Mesothelial cell of epicardium (in vitro differentiated cells): ENCODE measurements around the gene MARCHF2. TPM values are rescaled to one million over a fixed set of nuclear protein-coding genes. Genes with fewer than 3 reads are reported as not detected.

ENCODE experiments used
- DNase-seq, 2 experiments: peaks; one replicate each; pipeline ENCODE4 v3.0.0; 2021; ENCODE audit warnings: low spot score in 2 of 2; ENCODE audit not compliant: unreplicated experiment in 2 of 2
- H3K27ac Mint-ChIP-seq: 2 replicates; pipeline ENCODE4 v1.8.0; 2021; ENCODE audit warnings: mixed read lengths
- H3K27me3 Mint-ChIP-seq: 2 replicates; pipeline ENCODE4 v1.8.0; 2021; ENCODE audit warnings: low read depth, mixed read lengths
- H3K36me3 Mint-ChIP-seq: 2 replicates; pipeline ENCODE4 v1.8.0; 2021; ENCODE audit warnings: mixed read lengths
- H3K4me1 Mint-ChIP-seq: 2 replicates; pipeline ENCODE4 v1.8.0; 2021; ENCODE audit warnings: mixed read lengths
- H3K4me3 Mint-ChIP-seq: 2 replicates; pipeline ENCODE4 v1.8.0; 2021; ENCODE audit warnings: mild to moderate bottlenecking, moderate library complexity, mixed read lengths
- H3K9me3 Mint-ChIP-seq: 2 replicates; pipeline ENCODE4 v1.8.0; 2021; ENCODE audit warnings: mixed read lengths
- total RNA-seq: library from RNA; stranded (reverse); gene quantifications from 3 replicates; pipeline ENCODE4 v1.2.1, GENCODE V29; 2021
- TF ChIP-seq, protein P1 (sequence below): fragments of 200-600 bp; sonication (generic); IDR thresholded peaks from one replicate; pipeline ENCODE4 v1.5.0; 2021; ENCODE audit warnings: antibody characterized with exemption; ENCODE audit not compliant: unreplicated experiment

The MARCHF2 gene
- total RNA-seq, 1 donor from 2014 or later, result 21.4 TPM

DNA sequence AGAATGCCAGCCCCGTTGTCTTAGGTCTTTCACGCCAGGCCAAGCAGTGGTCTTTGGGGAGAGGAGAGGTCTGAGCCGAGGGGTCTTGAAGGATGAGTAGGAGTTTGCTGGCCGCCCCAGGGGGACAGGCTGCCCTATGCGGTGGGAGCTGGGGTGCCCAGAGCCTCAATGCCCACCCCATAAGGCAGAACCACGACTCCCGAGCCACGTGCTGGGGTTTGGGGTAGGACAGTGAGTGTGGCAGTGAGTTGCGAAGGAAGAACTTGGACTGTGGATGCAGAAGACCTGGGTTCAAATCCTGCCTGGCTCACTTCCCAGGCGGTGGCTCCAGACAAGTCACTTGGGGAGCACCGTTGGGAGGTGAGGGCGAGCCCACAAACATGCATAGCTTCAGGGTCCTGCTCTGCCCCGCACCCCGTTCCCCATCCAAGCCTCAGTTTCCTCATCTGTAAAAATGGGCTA is 17.5 kb upstream of the MARCHF2 start:
- Mint-ChIP-seq H3K27me3 (no peaks in the 10 kb centered on the region), H3K27ac (no peak overlapping the region), H3K4me3 (no peak overlapping the region), H3K36me3 (peaks cover 8% of the 10 kb centered on the region), H3K4me1 (peaks cover 33% of the 10 kb centered on the region), H3K9me3 (no peaks in the 10 kb centered on the region)
- TF ChIP-seq, protein P1, sequence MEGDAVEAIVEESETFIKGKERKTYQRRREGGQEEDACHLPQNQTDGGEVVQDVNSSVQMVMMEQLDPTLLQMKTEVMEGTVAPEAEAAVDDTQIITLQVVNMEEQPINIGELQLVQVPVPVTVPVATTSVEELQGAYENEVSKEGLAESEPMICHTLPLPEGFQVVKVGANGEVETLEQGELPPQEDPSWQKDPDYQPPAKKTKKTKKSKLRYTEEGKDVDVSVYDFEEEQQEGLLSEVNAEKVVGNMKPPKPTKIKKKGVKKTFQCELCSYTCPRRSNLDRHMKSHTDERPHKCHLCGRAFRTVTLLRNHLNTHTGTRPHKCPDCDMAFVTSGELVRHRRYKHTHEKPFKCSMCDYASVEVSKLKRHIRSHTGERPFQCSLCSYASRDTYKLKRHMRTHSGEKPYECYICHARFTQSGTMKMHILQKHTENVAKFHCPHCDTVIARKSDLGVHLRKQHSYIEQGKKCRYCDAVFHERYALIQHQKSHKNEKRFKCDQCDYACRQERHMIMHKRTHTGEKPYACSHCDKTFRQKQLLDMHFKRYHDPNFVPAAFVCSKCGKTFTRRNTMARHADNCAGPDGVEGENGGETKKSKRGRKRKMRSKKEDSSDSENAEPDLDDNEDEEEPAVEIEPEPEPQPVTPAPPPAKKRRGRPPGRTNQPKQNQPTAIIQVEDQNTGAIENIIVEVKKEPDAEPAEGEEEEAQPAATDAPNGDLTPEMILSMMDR, result no peak
- no peak for DNase-seq

DNA sequence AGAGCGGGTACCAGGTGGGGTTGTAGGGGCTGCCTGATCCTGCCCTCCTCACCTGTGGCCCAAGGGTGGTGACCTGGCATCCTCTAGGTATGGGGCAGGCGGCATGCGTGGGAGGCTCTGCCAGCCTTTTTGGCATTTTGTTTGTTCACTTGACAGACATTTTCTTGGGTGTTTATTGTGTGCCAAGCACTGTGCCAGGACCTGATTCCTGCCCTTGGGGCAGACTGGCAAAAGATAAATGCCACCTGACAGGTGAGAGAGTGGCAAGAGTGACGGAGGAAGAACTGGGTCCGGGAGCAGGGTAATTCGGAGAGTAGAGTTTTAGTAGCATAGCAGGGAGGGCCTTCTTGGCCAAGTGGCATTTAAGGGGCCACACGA is 16.9 kb upstream of the MARCHF2 start:
- Mint-ChIP-seq H3K4me1 (peaks cover 31% of the 10 kb centered on the region), H3K27ac (peak overlapping the region; percentile 71), H3K27me3 (no peaks in the 10 kb centered on the region), H3K9me3 (no peaks in the 10 kb centered on the region), H3K4me3 (no peak overlapping the region), H3K36me3 (peaks cover 8% of the 10 kb centered on the region)
- TF ChIP-seq, protein P1, result no peak
- no peak for DNase-seq

DNA sequence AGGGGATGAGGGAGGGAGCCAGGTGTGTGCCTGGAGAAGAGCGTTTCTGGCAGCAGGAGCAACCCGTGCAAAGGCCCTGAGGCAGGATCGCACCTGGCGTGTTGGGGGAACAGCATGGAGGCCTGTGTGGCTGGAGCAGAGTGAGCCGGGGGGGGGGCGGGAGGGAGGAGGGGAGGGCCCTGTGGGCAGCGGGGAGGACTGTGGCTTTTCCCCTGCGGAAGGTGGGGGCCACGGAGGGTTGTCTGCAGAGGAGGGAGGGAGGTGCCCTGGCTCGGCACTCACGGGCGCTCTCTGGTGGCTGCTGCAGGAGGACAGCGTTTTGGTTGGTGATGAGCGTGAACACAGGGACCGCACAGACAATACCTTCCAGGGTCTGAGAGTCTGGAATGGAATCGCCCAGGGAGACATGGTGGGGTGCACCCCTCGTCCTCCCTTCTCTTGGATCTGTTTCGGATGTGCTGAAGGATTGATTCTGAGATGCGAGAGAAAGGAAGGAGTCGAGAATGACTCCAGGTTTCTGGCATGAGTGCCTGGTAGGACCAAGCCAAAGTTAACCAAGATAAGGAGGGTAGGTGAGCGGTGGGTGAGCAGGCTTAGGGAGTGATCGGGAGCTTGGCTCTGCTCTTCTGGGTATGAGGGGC is 16.4 kb upstream of the MARCHF2 start:
- peak in 1 of 2 experiments; percentile 68 for DNase-seq
- peak overlapping the region; percentile 93 for H3K27ac Mint-ChIP-seq

DNA sequence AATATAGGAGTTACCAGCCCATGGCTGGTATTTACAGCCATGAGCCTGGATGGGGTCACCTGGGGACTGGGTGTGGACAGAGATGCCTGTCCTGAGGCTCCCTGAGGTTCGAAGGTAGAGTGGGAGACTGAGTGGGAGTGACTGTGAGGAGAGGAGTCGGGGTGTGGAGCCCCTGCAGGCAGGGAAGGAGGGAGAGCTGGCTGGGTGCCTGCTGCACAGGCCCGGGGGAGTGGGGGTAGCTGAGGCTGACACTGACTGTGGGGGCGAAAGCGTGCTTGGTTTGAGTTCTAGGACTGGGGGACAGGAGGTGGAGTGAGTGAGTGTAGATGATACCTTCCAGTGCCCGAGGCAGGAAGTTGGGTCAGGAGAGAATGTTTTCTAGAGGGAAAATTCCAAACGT is 15.8 kb upstream of the MARCHF2 start:
- Mint-ChIP-seq H3K4me3 (peak overlapping the region; percentile 48), H3K4me1 (peaks cover 25% of the 10 kb centered on the region), H3K27me3 (no peaks in the 10 kb centered on the region), H3K27ac (peak overlapping the region; percentile 93), H3K9me3 (no peaks in the 10 kb centered on the region), H3K36me3 (peaks cover 8% of the 10 kb centered on the region)
- peak in 1 of 2 experiments; percentile 44 for DNase-seq
- TF ChIP-seq, protein P1, result no peak

More for the DNA sequence above, 16.4 kb upstream of the MARCHF2 start:
- TF ChIP-seq, protein P1, result no peak
- peaks cover 8% of the 10 kb centered on the region for H3K36me3 Mint-ChIP-seq
- peak overlapping the region; percentile 48 for H3K4me3 Mint-ChIP-seq
- no peaks in the 10 kb centered on the region for H3K9me3 Mint-ChIP-seq
- peaks cover 29% of the 10 kb centered on the region for H3K4me1 Mint-ChIP-seq
- no peaks in the 10 kb centered on the region for H3K27me3 Mint-ChIP-seq

DNA sequence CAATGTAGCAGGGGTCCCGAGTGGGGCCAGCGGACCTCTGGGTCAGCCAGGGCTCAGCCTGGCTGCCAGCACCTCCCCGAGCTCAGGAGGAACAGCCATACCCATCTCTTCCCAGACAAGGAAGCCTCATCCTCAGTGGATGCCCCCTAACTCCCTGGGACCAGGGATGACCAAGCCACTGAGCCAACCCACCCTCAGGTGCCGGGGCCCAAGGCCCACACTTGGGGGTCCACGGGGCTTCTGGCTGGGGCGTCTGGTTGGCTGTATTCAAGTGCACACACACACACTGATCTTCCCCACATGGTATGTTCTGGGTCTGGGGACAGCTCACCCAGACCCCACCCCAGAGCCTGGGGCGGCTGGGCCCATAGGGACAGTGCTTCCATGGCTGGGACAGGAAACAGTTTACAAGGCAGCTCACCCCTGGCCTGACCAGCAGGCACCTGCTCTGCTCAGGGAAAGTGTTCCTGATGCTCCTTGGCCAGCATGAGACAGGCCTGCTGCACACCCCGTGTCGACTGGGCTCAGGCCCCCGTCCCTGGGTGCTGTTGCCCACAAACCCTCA is 15.3 kb upstream of the MARCHF2 start:
- no peak for DNase-seq
- H3K4me3 Mint-ChIP-seq, result no peak overlapping the region
- peaks cover 11% of the 10 kb centered on the region for H3K36me3 Mint-ChIP-seq
- H3K27ac Mint-ChIP-seq, result peak overlapping the region; percentile 67
- no peaks in the 10 kb centered on the region for H3K9me3 Mint-ChIP-seq
- H3K27me3 Mint-ChIP-seq, result no peaks in the 10 kb centered on the region
- H3K4me1 Mint-ChIP-seq, result peaks cover 24% of the 10 kb centered on the region
- TF ChIP-seq, protein P1, result no peak
